ENCODE results near the gene POU2F3. TPM values are rescaled to one million over a fixed set of nuclear protein-coding genes. Genes with fewer than 3 reads are reported as not detected.

Gene POU2F3
- total RNA-seq, 1 donor from 2014 or later: under 0.01 TPM

GRCh38 chr11:120210626-120211521 lies 29.1 kb upstream of the POU2F3 start, which contains the start of gene OAF:
Gene OAF, plus strand, starts transcription at chr11:120211032. Its CDS starts 248 bp downstream, at chr11:120211280.
- DNase-seq (ENCODE audit: low read depth in 2 of 2): peak; percentile 79 to 87

GRCh38 chr11:120211522-120212258 lies 28.2 kb upstream of the POU2F3 start:
- DNase-seq (ENCODE audit: low read depth in 2 of 2): peak in 1 of 2 donors; percentile 21

GRCh38 chr11:120212259-120212878 lies 27.6 kb upstream of the POU2F3 start:
- DNase-seq (ENCODE audit: low read depth in 2 of 2): peak in 1 of 2 donors; percentile 29

GRCh38 chr11:120212926-120213325 lies 27.0 kb upstream of the POU2F3 start:
- no peak for DNase-seq (ENCODE audit: low read depth in 2 of 2)

GRCh38 chr11:120214581-120214980 lies 25.4 kb upstream of the POU2F3 start:
- DNase-seq (ENCODE audit: low read depth in 2 of 2): no peak

- DNase-seq (ENCODE audit: low read depth in 2 of 2): peak; percentile 65 to 74
Observed at GRCh38 chr11:120215634-120216033, 24.3 kb upstream of the POU2F3 start.

GRCh38 chr11:120216426-120217102 lies 23.4 kb upstream of the POU2F3 start:
- DNase-seq (ENCODE audit: low read depth in 2 of 2): no peak

GRCh38 chr11:120217526-120217925 lies 22.4 kb upstream of the POU2F3 start:
- no peak for DNase-seq (ENCODE audit: low read depth in 2 of 2)

- peak in 1 of 2 donors; percentile 43 for DNase-seq (ENCODE audit: low read depth in 2 of 2)
Observed at GRCh38 chr11:120217941-120218694, 21.8 kb upstream of the POU2F3 start.

- no peak for DNase-seq (ENCODE audit: low read depth in 2 of 2)
Observed at GRCh38 chr11:120218695-120219033, 21.3 kb upstream of the POU2F3 start.

GRCh38 chr11:120219232-120219937 lies 20.6 kb upstream of the POU2F3 start:
- no peak for DNase-seq (ENCODE audit: low read depth in 2 of 2)

- no peak for DNase-seq (ENCODE audit: low read depth in 2 of 2)
Observed at GRCh38 chr11:120219938-120220746, 19.8 kb upstream of the POU2F3 start.

GRCh38 chr11:120220747-120221037 lies 19.2 kb upstream of the POU2F3 start:
- DNase-seq (ENCODE audit: low read depth in 2 of 2): no peak

GRCh38 chr11:120221115-120221752 lies 18.7 kb upstream of the POU2F3 start:
- DNase-seq (ENCODE audit: low read depth in 2 of 2): no peak

GRCh38 chr11:120222916-120223315 lies 17.0 kb upstream of the POU2F3 start:
- no peak for DNase-seq (ENCODE audit: low read depth in 2 of 2)

- no peak for DNase-seq (ENCODE audit: low read depth in 2 of 2)
Observed at GRCh38 chr11:120223793-120224192, 16.1 kb upstream of the POU2F3 start.

- DNase-seq (ENCODE audit: low read depth in 2 of 2): no peak
Observed at GRCh38 chr11:120224361-120224760, 15.6 kb upstream of the POU2F3 start.

GRCh38 chr11:120224972-120225909 lies 14.7 kb upstream of the POU2F3 start:
- DNase-seq (ENCODE audit: low read depth in 2 of 2): peak; percentile 47 to 52
